HuH-7 (cell line): ENCODE measurements around the gene TBK1.
"Not testable (repeated sequence)": the region's sequence is repeated elsewhere in the genome, so short reads cannot be mapped to it uniquely, and the experiment has no call there.

Source experiments
- DNase-seq: peaks from one replicate; pipeline ENCODE4 v3.0.0; 2011; ENCODE audit warnings: low spot score

Gene TBK1

GRCh38 chr12:64497484-64497883, 45.6 kb downstream of the TBK1 start:
- no peak for DNase-seq

- no peak for DNase-seq
These were observed 46.0 kb downstream of the TBK1 start for GRCh38 chr12:64497903-64498302.

- no peak for DNase-seq
These were observed 48.5 kb downstream of the TBK1 start for GRCh38 chr12:64500394-64500793.

GRCh38 chr12:64501486-64501885, 49.6 kb downstream of the TBK1 start:
- no peak for DNase-seq

- DNase-seq = no peak
These were observed 55.0 kb downstream of the TBK1 start for GRCh38 chr12:64506955-64507354.

- no peak for DNase-seq
These were observed 58.7 kb downstream of the TBK1 start for GRCh38 chr12:64510667-64511066.

GRCh38 chr12:64518396-64518795, 66.5 kb downstream of the TBK1 start:
- no peak for DNase-seq

- DNase-seq = no peak
These were observed 69.9 kb downstream of the TBK1 start for GRCh38 chr12:64521833-64522232.

- no peak for DNase-seq
These were observed 70.4 kb downstream of the TBK1 start for GRCh38 chr12:64522316-64522715.

GRCh38 chr12:64522807-64523206, 70.9 kb downstream of the TBK1 start:
- DNase-seq = no peak

- not testable (repeated sequence) for DNase-seq
These were observed 71.9 kb downstream of the TBK1 start for GRCh38 chr12:64523565-64524444.

- DNase-seq = no peak
These were observed 73.7 kb downstream of the TBK1 start for GRCh38 chr12:64525461-64526160.

GRCh38 chr12:64526859-64527258, 74.9 kb downstream of the TBK1 start:
- no peak for DNase-seq

- no peak for DNase-seq
These were observed 76.7 kb downstream of the TBK1 start for GRCh38 chr12:64528616-64529015.

GRCh38 chr12:64530566-64530965, 78.6 kb downstream of the TBK1 start:
- no peak for DNase-seq

- DNase-seq = no peak
These were observed 79.9 kb downstream of the TBK1 start for GRCh38 chr12:64531665-64532334.

GRCh38 chr12:64532734-64533351, 80.9 kb downstream of the TBK1 start:
- no peak for DNase-seq

GRCh38 chr12:64534672-64535199, 82.8 kb downstream of the TBK1 start:
- DNase-seq = no peak

- no peak for DNase-seq
These were observed 86.2 kb downstream of the TBK1 start for GRCh38 chr12:64538121-64538520.

GRCh38 chr12:64542409-64543047, 90.6 kb downstream of the TBK1 start:
- DNase-seq = not testable (repeated sequence)

- DNase-seq = no peak
These were observed 92.6 kb downstream of the TBK1 start for GRCh38 chr12:64544371-64545080.
